Stimulated activated CD8-positive, alpha-beta memory T cell treated with anti-CD3 and anti-CD28 coated beads, Interleukin-15, amount 100 ng/mL, for 48 hours (primary cell): ENCODE data around the gene PRAMEF4.
"Not testable (repeated sequence)": the region's sequence is repeated elsewhere in the genome, so short reads cannot be mapped to it uniquely, and the experiment has no call there.

Experiments
- DNase-seq, 2 donors: peaks; one replicate each; pipeline ENCODE4 v3.0.0-alpha.2; 2020; ENCODE audit warnings: low read depth in 2 of 2

The PRAMEF4 gene

GRCh38 chr1:12886101-12886500, at the start of gene PRAMEF4:
PRAMEF4 (minus strand) TSS chr1:12886201; CDS start chr1:12883394, 2,807 bp downstream.
- not testable (repeated sequence) for DNase-seq

- DNase-seq = not testable (repeated sequence)
These were observed 38.4 kb upstream of the PRAMEF4 start for GRCh38 chr1:12924368-12924767.

DNA sequence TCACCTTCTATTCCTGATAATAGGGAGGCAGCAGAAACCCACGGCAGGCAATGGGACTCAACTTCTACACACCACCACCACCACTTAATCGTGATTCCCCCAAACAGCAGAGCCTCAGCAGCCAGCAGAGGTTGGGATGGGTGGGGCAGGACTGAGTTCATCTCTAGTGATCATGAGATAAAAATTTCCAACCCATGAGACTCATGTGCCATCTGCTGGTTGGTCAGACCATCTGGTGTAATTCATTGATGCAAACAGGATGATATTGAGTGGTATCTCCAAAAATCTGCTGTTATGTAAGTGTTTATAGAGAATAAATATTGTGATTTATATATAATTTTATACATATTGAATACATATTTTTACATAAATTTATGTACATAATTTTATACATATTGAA, 35.7 kb upstream of the PRAMEF4 start:
- DNase-seq = not testable (repeated sequence)

DNA sequence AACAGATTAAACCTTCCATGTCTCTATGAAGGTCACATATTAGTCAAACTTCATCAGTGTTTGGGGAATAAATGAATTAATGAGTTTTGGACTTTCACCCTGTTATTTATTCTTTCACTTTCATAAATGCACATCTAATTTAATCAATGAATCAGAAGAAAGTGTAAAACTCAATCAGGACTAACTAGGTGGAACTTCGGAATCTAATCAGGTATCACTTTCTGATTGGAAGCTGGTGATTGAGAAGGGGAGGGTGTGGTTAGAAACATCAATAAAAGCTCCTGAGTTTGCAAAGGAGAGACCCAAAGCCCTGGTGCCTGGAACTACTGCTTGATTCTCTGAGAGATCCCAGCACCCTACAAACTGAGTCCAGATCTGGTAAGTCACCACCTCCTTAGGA, 30.3 kb upstream of the PRAMEF4 start, which contains the start of gene PRAMEF7:
TSS of gene PRAMEF7 (plus strand) at position 301 of the 400 bp plus-strand sequence. CDS start 1,083 bp downstream, outside the sequence.
- DNase-seq = not testable (repeated sequence)

DNA sequence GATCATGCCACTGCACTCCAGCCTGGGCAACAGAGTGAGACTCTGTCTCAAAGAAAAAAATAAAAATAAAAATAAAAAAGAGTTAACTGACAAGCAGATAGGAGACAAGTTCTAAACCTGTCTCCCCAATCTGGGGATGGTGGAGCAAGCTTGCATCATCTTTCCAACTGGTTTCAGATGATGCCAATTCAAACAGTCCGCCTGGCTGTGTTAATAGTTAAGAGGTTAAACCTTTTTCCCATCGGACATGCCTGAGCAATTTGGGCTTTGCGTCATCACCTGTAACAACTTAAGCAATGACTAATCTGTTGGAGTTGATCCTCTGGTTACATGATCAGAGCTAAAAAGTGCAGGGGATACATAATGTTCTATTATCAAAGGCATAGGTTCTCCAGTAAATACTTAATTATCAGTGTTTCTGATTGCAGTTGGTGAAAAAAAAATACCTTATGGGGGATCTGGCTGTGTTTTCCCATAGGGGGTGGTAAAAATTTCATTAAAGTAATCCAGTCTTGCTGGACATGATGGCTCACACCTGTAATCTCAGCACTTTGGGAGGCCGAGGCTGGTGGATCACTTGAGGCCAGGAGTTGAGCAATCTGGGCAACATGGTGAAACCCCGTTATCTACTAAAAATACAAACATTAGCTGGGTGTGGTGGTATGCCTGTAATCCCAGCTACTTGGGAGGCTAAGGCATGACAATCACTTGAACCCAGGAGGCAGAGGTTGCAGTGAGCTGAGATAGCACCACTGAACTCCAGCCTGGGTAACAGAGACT, 18.0 kb upstream of the PRAMEF4 start:
- DNase-seq = not testable (repeated sequence)

- not testable (repeated sequence) for DNase-seq
These were observed 13.2 kb upstream of the PRAMEF4 start for GRCh38 chr1:12899186-12899585.

DNA sequence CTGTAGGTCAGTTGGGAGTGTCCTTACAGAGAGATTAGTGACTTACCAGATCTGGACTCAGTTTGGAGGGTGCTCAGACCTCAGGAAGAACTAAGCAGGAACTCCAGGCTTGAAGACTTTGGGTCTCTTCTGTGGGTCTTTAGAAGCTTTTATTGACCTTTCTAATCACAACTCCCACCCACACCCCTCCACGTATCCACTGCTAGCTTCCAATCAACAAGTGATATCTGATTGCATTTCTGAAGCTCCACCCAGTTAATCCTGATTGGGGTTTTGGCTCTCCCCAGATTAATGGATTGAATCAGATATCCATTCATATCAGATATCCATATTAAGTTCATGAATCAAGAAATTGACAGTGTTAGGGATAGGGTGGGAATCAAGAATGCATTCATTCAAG, 12.2 kb upstream of the PRAMEF4 start, which contains the start of gene PRAMEF10:
TSS of gene PRAMEF10 (minus strand) at position 101 of the 400 bp plus-strand sequence. CDS start 2,423 bp downstream, outside the sequence.
- not testable (repeated sequence) for DNase-seq

DNA sequence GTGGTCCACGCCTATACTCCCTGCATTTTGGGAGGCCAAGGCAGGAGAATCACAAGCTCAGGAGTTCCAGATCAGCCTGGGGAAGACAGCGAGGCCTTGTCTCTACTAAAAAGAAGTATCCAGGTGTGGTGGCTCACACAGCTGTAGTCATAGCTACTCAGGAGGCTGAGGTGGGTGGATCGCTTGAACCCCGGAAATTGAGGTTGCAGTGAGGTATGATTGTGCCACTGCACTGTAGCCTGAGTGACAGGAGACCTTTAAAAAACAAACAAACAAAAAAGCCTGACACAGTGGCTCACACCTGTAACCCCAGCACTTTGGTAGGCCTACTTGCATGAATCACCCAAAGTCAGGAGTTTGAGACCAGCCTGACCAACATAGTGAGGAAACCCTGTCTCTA, 7.5 kb downstream of the PRAMEF4 start:
- not testable (repeated sequence) for DNase-seq

DNA sequence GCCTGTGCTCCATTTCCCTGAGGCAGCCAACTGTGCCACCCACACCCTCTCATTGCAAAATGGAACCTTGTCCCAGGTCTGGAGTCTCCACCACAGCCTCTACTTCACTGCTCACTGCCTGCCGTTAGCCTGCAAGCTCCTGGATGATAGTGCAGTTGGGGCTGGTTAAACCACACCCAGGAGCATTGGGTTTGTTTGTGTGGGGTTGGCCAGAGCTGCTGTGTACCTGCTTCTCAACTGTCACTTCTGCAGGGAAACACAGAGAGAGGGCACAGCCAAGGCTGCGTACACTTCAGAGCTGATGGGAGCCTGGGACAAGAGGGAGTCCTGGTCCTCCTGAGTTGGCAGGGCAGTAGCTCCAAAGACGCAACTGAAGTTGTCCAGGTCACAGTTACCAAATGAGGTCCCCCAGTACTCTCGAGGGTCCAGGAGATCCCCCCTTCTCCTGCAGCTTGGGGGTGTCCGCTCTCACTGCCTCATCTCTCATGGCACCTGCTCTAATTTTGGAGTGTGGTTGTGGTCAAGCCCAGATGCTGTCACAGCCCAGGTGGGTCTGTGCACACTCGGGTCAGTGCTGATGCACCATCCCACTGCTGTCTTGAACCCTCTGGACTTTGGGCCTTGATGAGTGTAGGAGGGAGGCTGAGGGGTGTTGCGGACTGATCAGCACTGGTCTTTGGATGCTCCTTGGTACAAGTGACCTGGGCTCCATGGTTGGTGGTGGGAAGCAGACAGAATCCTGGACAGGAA, 22.7 kb downstream of the PRAMEF4 start:
- not testable (repeated sequence) for DNase-seq

DNA sequence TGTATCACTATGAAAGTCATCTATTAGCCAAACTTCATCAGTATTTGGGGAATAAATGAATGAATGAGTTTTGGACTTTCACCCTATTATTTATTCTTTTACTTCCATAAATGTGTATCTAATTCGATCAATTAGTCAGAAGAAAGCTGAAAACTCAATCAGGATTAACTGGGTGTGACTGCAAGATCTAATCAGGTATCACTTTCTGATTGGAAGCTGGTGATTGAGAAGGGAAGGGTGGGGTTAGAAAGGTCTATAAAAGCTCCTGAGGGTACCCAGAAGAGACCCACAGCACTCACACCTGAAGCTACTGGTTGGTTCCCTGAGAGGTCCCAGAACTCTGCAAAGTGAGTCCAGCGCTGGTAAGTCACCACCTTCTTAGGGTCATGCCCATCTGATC, 29.2 kb downstream of the PRAMEF4 start, which contains the start of gene PRAMEF2:
TSS of gene PRAMEF2 (plus strand) at position 301 of the 400 bp plus-strand sequence. CDS start 1,924 bp downstream, outside the sequence.
- not testable (repeated sequence) for DNase-seq

- DNase-seq = no peak
These were observed 34.2 kb downstream of the PRAMEF4 start for GRCh38 chr1:12851779-12852178.

DNA sequence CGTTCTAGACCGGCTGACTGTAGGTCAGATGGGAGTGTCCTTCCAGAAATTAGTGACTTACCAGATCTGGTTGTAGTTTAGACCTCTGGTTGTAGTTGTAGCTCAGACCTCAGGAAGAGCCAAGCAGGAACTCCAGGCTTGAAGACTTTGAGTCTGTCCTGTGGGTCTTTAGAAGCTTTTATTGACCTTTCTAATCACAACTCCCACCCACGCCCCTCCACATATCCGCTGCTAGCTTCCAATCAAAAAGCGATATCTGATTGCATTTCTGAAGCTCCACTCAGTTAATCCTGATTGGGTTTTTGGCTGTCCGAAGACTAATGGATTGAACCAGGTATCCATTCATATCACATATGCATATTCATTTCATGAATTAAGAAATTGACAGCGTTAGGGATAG, 37.4 kb downstream of the PRAMEF4 start, which contains the start of gene HNRNPCL1:
TSS of gene HNRNPCL1 (minus strand) at position 101 of the 400 bp plus-strand sequence. CDS start 431 bp downstream, outside the sequence.
- DNase-seq = not testable (repeated sequence)

DNA sequence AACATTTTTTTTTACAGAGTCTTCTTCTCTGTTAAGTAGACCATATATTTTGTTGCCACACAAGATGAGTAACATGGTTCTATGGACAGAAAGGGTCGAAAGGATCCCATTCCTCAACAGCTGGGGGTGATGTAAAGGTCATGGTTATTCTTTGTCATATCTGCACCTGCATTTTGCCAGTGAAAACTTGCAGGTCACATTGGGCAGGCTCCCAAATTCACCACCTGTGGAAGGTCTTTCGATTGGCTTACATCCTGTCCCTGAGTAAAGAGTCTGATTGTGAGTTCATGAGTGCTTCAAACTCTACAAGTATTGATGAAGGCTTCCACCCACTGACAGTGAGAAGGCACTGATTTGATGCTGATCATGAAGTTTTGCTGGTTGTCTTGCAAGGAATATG, 52.8 kb downstream of the PRAMEF4 start:
- not testable (repeated sequence) for DNase-seq

GRCh38 chr1:12831310-12831709, 54.7 kb downstream of the PRAMEF4 start, which contains the start of gene PRAMEF11:
PRAMEF11 (minus strand) TSS chr1:12831410; CDS start chr1:12828789, 2,621 bp downstream.
- not testable (repeated sequence) for DNase-seq
